PC-9 (cell line): ENCODE results near the gene KRTAP10-10.

Experiments used
- CTCF ChIP-seq: fragments of 200-600 bp; sonication (generic); conservative IDR thresholded peaks from 2 replicates; pipeline ENCODE4 v1.6.1; 2017; ENCODE audit warnings: mixed run types, antibody characterized with exemption, mild to moderate bottlenecking, moderate library complexity
- EZH2 ChIP-seq: fragments of 200-600 bp; sonication (generic); IDR thresholded peaks from 2 replicates; pipeline ENCODE4 v1.8.0; 2017; ENCODE audit warnings: antibody characterized with exemption, low read depth

- TF ChIP-seq CTCF, result no peak
- no peak for TF ChIP-seq EZH2
Observed at GRCh38 chr21:44670642-44671432, 33.7 kb downstream of the KRTAP10-10 start.
